Umbilical cord (tissue), 2 donors: ENCODE results near the gene ASGR1. TPM values are rescaled to one million over a fixed set of nuclear protein-coding genes. Genes with fewer than 3 reads are reported as not detected.

Experiments used
- DNase-seq: peaks from one replicate; pipeline ENCODE4 v3.0.0-alpha.2; 2015; ENCODE audit warnings: low spot score
- total RNA-seq: library from RNA; depleted of rRNA; stranded (reverse); fragments of >200 nt; gene quantifications from one replicate; pipeline ENCODE4 v1.2.3, GENCODE V29; 2014; ENCODE audit warnings: low replicate concordance; ENCODE audit not compliant: insufficient read depth

Gene ASGR1
- total RNA-seq, 1 donor from 2014 or later, result 1.2 TPM

DNA sequence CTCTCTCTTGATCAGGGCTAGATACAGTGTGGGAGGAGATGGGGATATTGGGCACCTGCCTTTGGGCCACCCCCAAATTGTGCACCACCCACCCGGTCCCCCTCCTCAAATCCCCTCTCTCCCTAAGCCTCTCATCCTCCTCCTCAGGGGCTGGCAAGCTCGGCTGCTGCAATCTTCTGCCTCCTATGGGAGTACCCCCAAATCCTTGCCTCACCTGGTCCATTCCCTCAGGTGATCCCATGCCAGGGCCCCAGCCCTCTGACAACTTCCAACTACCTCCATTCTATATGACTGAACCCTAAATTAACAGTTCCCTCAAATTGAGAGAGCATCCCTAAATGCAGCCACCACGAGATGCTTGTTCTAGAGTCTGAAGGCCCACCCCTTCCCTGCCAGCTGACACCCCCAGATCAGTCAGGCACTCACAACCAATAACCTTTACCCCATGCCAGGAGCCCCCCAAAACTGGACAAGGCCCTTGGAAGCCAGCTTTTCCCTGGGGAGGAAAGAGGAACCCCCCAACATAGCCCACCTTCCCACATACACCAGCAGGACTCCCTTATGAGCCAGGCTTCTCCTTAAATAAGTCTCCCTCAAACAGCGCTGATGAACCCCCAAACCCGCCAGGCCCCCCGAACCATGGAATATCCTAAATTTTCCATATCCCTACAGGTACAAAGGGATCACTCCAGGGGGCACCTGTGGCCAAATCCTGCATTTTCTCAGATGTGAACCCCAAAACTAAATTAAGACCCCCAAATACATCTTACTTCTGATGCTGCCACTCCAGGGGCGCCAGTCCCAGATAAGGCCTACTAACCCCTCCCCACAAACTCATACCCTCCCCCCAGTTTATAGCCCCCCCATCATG is 37.3 kb upstream of the ASGR1 start:
- DNase-seq, result no peak

GRCh38 chr17:7215652-7216180 is 36.5 kb upstream of the ASGR1 start:
- DNase-seq, result no peak

- DNase-seq, result no peak
Observed at GRCh38 chr17:7215136-7215638, 36.0 kb upstream of the ASGR1 start.

DNA sequence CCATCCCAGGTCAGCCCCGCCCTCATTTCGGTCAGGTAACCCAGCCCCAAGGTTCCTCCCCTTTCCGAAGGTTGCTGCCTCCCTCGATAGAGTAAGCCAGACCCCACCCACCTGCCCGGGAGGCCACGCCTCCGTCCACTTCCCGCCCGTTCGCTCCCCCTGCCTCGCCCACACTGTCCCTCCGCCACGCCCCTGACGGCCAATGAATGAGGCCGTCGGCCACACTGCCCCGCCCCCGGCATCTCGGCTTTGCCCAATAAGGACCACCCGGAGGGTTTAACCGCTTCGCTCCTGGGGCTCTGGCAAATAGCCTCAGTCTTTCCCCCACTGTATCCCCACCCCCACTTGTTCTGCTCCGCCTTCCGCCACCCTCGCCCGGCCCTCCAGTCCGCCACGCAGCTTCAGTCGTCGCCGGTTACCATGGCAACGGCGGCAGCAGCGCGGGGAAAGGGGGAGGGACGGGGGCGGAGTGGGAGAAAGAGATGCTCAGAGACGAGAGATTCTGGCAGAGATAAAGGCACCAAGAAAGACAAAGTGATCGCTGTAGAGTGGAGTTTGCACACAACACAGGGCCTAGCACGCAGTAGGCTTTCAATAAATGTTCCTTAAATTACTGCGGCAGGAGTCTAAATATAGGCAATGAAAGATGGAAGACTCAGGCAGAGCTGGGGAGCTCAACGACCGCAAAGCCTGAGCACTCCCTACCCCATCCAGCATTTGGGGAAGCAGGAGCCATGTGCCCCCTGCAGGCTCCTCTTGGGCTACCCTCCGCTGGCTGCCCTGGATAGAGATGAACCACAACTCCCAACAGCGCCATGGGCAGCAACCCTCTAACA is 35.3 kb upstream of the ASGR1 start:
- peak; percentile 99 for DNase-seq

- DNase-seq, result peak; percentile 90
Observed at GRCh38 chr17:7213895-7214299, 34.7 kb upstream of the ASGR1 start.

DNA sequence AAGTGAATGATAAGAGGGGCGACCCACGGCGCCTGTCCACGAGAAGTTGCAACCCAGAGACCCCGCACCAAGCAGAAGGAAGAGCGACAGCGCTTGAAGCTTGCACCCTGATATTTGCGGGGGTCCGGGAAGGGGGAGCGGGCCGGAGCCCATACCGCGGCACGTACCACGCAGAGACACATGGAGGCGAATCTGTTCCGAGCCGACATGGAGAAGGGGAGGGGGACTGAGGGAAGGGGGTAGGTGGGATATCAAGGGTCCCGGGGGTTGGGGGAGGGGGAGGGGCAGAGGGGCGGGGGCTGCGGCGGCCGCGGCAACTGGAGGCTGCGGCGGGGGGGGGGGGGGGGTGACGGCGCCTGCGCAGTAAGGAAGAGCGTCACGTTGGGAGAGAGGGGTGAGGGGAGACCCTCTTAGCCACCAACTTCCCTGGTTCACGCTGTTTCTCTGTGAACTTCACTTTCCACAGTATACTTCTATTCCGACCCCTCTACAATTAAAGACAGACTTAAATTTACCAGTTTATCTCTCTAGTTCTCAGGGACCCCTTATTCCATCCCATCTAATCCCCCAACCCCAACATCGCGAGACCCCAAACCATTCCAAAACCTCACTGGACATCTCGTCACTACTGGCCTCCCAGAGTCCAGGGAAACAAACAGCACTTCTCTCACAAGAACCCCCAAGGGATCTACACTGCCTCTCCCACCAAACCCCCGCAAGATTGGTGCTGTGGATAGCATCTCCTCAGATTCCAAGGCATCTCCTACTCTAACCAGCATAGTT is 32.5 kb upstream of the ASGR1 start:
- no peak for DNase-seq

DNA sequence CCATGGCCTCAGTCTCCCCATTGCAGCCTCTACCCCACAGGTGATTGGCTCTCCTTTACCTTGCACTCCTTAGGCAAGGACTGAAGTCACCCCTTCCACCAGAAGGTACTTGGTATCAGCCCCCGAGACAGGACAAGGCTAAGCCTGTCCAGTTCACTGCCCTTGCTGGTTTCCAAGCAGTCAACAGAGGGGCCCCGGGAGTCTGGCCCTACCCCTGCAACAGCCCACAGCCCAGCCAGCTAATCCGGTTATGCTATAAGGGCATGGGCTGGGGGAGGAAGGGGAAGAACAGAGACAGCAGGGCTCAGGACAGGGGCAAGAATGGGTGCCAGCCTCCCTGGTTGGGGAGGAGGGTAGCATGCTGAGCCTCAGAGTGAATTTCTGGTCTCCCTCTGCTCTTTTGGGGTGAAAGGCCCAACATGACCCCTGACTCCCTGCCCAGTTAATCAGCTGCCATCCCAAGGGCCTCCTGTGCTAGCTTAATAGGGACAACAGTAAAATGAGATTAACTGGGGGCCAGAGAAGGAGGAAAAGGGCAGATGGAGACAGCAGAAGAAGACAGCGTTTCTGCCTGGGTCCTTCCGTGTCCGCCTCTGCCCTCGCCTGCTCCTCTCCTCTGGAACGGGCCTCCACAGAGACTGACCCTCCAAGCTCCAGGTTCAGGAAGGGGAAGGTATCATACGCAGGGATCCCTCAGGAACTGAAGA is 29.7 kb upstream of the ASGR1 start:
- DNase-seq, result no peak

DNA sequence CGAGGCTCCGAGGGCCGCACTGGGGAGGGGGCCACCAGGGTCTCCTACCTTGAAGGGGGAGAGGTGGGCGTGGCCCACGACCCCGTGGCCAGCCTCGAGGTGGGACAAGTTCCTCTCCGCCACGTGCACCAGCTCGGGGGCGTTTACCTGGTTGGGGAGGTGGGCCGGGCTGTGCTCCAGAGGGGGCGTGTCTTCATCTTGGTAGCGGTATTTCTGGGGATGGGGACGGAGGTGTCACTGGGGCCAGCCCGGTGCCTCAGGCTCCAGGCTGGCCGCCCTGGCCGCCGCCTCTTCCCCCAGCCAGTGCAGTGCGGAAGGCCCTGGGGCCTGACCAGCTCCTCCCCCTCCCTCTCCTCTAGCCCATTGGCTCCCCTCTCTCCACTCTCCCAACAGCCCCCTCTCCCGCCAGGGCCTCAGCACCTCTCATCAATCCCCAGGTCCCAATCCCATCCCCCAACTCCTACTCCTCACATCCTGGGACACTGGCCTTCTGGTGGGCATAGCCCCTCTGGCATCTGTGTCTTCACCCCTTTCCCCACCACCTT is 28.9 kb upstream of the ASGR1 start:
- DNase-seq, result no peak

DNA sequence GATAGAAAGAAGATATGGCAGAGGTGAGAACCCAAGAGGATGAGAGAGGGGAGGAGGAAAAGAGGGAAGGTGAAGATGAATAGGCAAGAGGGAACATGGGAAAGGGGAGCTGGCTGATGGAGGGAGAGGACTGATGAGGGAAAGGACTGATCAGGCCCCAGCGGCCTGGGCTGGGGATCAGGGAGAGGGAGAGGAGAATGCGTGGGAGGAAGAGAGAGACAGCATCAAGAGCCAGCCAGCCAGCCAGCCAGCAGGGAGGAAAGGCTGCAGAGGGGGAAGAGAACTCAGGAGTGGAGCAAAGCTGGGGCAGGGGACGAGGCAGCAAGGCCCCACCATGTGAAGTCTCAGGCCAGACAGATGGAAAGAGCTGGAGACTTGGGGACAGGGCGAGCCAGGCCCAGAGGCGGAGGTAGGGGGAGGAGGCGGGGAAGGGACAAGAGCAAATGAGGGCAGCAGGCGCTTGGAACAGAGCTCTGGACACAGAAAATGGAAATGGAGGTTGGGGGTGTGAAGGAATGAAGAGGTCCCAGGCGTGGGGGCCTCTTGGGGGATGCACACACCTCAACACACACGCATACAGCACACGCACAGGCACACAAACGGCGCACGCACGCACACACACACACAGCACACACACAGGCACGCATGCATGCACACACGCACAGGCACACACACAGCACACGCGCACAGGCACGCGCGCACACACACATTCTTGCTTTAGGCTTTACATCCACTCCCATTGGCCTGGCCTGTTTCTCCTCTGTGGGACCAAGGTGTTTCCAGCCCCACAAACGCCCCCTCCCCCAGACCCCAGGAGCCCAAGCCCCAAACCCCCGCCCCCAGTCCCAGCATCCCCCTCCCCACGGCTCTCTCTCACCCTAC is 28.2 kb upstream of the ASGR1 start:
- no peak for DNase-seq

DNA sequence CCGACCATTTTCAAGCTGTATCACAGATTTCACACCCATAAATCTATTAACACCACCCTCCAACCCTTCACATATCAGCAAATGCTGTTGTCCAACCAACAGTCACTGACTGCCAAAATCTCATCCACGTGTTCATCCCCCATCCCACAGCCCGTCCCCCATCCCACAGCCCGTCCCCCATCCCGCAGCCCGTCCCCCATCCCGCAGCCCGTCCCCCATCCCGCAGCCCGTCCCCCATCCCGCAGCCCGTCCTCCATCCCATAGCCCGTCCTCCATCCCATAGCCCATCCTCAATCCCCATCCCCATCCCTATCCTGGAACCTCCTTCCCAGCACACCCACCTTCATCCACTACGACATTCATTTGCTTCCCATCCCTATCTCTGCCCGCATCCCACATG is 26.4 kb upstream of the ASGR1 start:
- DNase-seq, result no peak

GRCh38 chr17:7204828-7205461 is 25.8 kb upstream of the ASGR1 start:
- peak; percentile 93 for DNase-seq

DNA sequence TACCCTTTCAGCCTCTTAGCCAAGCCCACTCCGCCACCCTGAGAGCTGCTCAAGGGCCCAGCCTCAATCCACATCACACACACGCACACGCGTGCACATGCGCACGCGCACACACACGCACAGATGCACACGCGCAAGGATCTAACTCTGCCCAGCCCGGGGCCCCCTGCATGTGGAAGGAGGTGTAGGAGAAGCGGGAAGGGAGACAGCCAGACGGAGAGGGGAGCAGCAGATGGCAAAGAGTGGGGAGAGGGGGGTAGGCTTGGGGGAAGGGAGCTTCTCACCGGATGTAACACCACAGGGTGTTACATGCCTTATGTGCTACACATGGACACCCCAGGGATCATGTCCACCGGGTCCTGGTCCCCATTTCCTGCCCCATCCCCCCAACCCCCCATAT is 25.2 kb upstream of the ASGR1 start:
- no peak for DNase-seq

GRCh38 chr17:7203391-7203790 is 24.2 kb upstream of the ASGR1 start:
- DNase-seq, result no peak

DNA sequence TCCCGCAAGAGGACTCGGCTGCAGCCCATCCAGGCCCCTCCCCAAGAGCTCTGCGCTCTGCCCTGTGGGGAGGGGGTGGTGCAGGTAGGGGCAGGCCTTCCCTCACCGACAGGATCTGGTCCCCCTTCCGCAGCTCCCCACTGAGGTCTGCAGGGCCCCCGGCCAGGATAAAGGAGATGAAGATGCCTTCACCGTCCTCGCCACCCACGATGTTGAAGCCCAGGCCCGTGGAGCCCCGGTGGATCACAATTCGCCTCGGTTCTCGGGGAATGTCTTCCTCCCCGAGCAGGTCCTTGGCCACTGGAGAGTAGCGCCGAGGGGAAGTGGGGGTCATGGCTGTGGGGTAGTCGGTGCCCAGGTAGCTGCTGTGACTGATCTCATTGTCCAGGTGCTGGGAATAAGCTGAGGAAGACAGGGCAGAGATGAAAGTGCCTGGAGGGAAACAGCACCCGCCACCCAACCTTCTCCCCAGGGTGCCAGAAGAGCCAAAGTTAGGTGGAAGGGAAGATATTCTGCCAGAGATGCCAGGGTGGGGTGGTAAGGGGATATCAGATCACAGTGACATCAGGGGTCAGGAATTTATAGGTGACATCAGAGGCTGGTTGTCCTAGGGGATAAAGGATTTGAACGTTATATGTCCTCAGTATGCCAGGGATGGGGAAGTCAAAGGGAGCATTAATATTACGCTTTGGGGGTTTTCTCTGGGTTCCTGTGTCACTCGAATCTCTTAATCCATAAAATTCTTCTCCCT is 17.7 kb upstream of the ASGR1 start:
- DNase-seq, result no peak

DNA sequence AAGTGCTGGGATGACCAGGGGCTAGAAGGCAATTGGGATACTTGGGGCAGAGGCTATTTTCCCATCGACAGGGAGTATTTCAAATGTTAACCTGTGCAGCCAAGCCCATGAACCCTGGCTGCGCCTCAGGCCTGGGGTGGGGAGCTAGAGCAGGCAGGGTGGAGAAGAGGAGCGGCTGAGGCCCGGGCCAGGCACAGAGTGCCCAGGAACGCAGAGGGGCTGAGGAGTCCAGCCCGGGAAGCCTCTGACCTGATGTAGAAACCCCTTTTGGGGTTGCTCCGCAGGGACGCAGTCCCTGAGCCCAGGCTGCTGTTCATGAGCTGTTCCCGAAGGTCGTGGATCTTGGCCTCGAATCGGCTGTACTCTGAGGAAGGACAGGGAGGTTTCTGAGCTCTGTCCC is 16.8 kb upstream of the ASGR1 start:
- no peak for DNase-seq

GRCh38 chr17:7192271-7192937 is 13.2 kb upstream of the ASGR1 start:
- DNase-seq, result no peak

DNA sequence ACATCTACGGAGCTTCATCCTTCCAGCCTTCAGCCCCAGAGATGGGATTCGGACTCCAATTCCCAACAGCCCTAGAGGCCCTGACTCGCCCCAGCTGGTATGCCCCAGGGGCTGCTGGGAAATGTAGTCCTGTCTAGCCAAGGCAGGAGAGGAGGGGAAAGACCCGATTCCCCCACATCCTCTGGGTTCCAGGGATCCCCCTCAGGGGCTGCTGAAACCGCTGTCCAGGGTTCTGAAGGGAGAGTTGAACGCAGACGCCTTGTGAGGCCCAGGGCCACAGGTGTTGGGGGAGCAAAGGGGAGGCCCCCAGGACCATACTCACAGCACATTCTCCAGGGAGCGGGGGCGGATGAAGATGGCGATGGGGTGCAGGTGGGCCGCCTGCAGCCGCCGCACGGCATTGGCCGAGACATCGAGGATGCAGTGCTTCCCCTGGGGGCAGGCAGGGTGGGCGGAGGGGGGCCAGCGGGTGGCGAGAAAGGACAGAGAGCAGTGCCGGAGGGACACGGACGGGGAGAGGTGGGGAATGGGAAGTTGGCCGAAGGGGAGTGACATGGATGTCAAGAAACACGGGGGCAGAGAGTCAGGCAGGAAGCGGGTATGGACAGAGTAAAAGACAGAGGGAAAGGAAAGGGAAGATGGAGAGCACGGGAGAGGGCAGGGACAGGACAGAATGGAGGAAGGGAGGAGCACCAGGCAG is 12.6 kb upstream of the ASGR1 start:
- peak; percentile 43 for DNase-seq
